CD4-positive, alpha-beta T cell treated with Interleukin-4 for 1 hour (primary cell): ENCODE results near the gene PRF1.

ENCODE experiments used
- DNase-seq, 2 donors: peaks; one replicate each; pipeline ENCODE4 v3.0.0-alpha.2; 2020 to 2022

PRF1 gene

GRCh38 chr10:70575874-70576802 lies 26.4 kb downstream of the PRF1 start:
- peak; percentile 52 to 63 for DNase-seq

- DNase-seq, result no peak
Measured at GRCh38 chr10:70575486-70575873, 27.1 kb downstream of the PRF1 start.

GRCh38 chr10:70573599-70574506 lies 28.7 kb downstream of the PRF1 start:
- DNase-seq, result no peak

- no peak for DNase-seq
Measured at GRCh38 chr10:70571636-70572439, 30.7 kb downstream of the PRF1 start.

GRCh38 chr10:70571236-70571635 lies 31.3 kb downstream of the PRF1 start:
- DNase-seq, result no peak

- no peak for DNase-seq
Measured at GRCh38 chr10:70568781-70569495, 33.6 kb downstream of the PRF1 start.

- no peak for DNase-seq
Measured at GRCh38 chr10:70568113-70568512, 34.4 kb downstream of the PRF1 start.

GRCh38 chr10:70567603-70568002 lies 34.9 kb downstream of the PRF1 start:
- DNase-seq, result no peak

- DNase-seq, result no peak
Measured at GRCh38 chr10:70566515-70567290, 35.8 kb downstream of the PRF1 start.

GRCh38 chr10:70565556-70566514 lies 36.7 kb downstream of the PRF1 start:
- DNase-seq, result no peak

GRCh38 chr10:70564901-70565351 lies 37.6 kb downstream of the PRF1 start:
- DNase-seq, result peak in 1 of 2 donors; percentile 6

- DNase-seq, result no peak
Measured at GRCh38 chr10:70564113-70564725, 38.3 kb downstream of the PRF1 start.

- no peak for DNase-seq
Measured at GRCh38 chr10:70563230-70563629, 39.3 kb downstream of the PRF1 start.

- no peak for DNase-seq
Measured at GRCh38 chr10:70562036-70562755, 40.3 kb downstream of the PRF1 start.

GRCh38 chr10:70561558-70561957 lies 41.0 kb downstream of the PRF1 start:
- no peak for DNase-seq

- no peak for DNase-seq
Measured at GRCh38 chr10:70561070-70561469, 41.5 kb downstream of the PRF1 start.

GRCh38 chr10:70560511-70560941 lies 42.0 kb downstream of the PRF1 start:
- no peak for DNase-seq

GRCh38 chr10:70559861-70560260 lies 42.7 kb downstream of the PRF1 start:
- DNase-seq, result no peak
